ENCODE measurements around the gene NRF1.
A peak's percentile ranks its signal among the peaks of the same experiment; 100 is the strongest.
"Not testable (repeated sequence)": the region's sequence is repeated elsewhere in the genome, so short reads cannot be mapped to it uniquely, and the experiment has no call there.

The NRF1 gene

DNA sequence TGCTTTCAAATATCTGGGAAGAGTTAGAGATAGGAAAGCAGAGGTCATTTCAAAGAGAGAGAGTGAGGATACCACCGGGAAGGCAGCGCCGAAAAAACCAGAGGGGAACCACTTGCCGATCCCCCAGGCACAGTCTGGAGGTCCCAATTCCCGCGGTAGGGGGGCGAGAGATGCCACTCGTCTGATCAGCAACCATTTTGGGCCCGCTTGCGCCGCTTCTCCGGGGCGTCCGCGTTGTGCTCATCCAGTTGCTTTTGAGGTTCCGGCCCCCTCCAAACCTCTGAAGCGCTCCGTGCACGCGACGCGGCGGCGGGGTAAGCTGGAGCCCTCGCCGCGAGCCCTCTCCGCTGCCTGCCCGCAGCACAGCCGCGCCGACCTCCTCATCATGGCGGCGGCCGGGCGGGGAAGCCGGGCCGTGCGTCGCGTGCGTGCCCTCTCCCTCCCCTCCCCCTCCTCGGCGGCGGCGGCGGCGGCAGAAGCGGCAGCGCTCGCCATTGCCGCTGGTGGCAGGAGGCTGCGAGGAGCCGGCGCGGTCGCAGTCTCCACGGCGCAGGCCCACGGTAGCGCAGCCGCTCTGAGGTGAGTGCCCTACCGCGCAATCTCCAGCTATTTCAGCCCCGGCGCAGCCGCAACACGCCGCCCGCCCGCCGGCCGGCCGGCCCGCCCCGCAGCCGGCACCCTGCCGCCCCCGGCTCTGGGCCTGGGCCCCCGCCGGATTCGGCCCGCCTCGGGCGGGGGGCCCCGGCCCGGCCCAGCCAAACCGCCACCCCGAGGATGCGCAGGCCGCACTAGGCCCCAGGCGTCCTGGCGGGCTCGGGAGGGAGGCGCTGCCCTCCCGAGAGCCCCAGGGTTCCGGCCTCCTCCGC, at the start of gene NRF1:
Gene NRF1, plus strand, starts transcription at position 475 of the 866 bp plus-strand sequence. CDS start 45,632 bp downstream, outside the sequence.
- Histone ChIP-seq H3K27ac (ENCODE audit: low read depth, low read length) (peak within 1 kb of the TSS; percentile 97), H3K36me3 (ENCODE audit: control insufficient read depth, insufficient read depth, low read length) (no peaks in the 10 kb centered on the region), H3K9ac (ENCODE audit: low read length) (peak within 1 kb of the TSS; percentile 91), H3K4me1 (ENCODE audit: control insufficient read depth, insufficient read depth, low read length) (peaks cover 15% of the 10 kb centered on the region), H3K4me3 (ENCODE audit: low read length) (peak within 1 kb of the TSS; percentile 98), H3K27me3 (ENCODE audit: control insufficient read depth, insufficient read depth, low read length) (no peaks in the 10 kb centered on the region)

DNA sequence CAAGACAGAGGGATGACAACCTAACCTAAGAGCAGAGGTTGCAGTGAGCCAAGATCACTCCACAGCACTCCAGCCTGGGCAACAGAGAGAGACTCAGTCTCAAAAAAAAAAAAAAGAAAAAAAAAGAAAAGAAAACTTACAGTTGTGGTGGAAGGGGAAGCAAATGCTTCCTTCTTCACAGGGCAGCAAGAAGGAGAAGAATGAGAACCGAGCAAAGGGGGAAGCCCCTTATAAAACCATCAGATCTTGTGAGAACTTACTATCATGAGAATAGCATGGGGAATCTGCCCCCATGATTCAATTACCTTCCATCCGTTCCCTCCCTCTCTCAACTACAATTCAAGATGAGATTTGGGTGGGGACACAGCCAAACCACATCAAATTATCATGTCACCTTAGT, 45.2 kb upstream of the NRF1 start:
- H3K36me3 ChIP-seq (ENCODE audit: control insufficient read depth, insufficient read depth, low read length); H3K9ac ChIP-seq (ENCODE audit: low read length); H3K27me3 ChIP-seq (ENCODE audit: control insufficient read depth, insufficient read depth, low read length); H3K27ac ChIP-seq (ENCODE audit: low read depth, low read length); H3K4me1 ChIP-seq (ENCODE audit: control insufficient read depth, insufficient read depth, low read length); H3K4me3 ChIP-seq (ENCODE audit: low read length): not testable (repeated sequence)

DNA sequence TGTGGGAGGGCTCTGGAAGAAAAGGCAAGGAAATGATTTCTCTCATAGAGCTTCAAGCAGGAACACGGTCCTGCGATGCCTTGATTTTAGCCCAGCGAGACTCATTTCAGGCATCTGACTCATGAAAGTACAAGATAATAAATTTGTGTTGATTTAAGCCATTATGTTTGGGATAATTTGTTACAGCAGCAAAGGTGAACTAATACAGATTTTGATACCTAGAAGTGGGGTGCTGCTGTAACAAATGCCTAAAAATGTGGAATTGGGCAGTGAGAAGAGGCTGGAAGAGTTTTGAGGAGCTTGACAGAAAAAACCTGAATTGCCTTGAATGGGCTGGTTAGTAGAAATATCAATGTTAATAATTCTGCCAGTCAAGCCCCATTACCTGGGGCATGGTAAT, 44.1 kb upstream of the NRF1 start:
- no peaks in the 10 kb centered on the region for H3K27me3 ChIP-seq (ENCODE audit: control insufficient read depth, insufficient read depth, low read length)
- no peak overlapping the region for H3K4me3 ChIP-seq (ENCODE audit: low read length)
- no peak overlapping the region for H3K27ac ChIP-seq (ENCODE audit: low read depth, low read length)
- no peaks in the 10 kb centered on the region for H3K36me3 ChIP-seq (ENCODE audit: control insufficient read depth, insufficient read depth, low read length)
- H3K9ac ChIP-seq (ENCODE audit: low read length) = no peak overlapping the region
- H3K4me1 ChIP-seq (ENCODE audit: control insufficient read depth, insufficient read depth, low read length) = no peaks in the 10 kb centered on the region

DNA sequence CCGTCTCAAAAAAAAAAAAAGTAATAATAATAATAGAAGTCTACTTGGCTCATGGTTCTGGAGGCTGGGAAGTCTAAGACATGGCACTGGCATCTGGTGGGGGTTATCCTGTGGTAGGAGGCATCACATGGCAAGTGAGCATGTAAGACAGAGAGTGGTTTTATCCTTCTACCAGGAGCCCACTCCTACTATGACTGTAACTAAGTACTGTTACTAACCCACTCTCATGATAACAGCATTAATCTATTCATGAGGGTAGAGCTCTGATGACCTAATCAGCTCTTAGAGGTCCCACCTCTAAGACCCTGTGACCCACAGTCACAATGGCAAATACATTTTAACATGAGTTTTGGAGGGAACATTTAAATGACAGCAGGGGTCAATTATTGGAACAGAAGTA, 43.3 kb upstream of the NRF1 start:
- no peak overlapping the region for H3K9ac ChIP-seq (ENCODE audit: low read length)
- no peak overlapping the region for H3K27ac ChIP-seq (ENCODE audit: low read depth, low read length)
- H3K4me1 ChIP-seq (ENCODE audit: control insufficient read depth, insufficient read depth, low read length) = no peaks in the 10 kb centered on the region
- no peaks in the 10 kb centered on the region for H3K36me3 ChIP-seq (ENCODE audit: control insufficient read depth, insufficient read depth, low read length)
- H3K27me3 ChIP-seq (ENCODE audit: control insufficient read depth, insufficient read depth, low read length) = no peaks in the 10 kb centered on the region
- no peak overlapping the region for H3K4me3 ChIP-seq (ENCODE audit: low read length)

DNA sequence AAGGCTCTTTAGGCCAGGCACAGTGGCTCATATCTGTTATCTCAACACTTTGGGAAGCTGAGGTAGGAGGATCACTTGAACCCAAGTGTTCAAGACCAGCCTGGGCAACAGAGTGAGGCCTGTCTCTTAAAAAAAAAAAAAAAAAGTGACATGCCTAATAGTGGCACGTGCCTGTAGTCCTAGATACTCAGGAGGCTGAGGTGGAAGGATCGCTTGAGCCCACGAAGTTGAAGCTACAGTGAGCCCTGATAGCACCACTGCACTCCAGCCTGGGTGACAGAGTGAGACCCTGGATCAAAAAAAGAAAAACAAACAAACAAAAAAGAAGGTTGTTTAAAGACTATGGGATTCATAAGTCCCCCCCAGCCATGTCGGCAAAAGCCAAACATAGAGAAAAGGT, 42.2 kb upstream of the NRF1 start:
- H3K4me1 ChIP-seq (ENCODE audit: control insufficient read depth, insufficient read depth, low read length) = no peaks in the 10 kb centered on the region
- no peak overlapping the region for H3K27ac ChIP-seq (ENCODE audit: low read depth, low read length)
- no peak overlapping the region for H3K9ac ChIP-seq (ENCODE audit: low read length)
- no peaks in the 10 kb centered on the region for H3K36me3 ChIP-seq (ENCODE audit: control insufficient read depth, insufficient read depth, low read length)
- no peaks in the 10 kb centered on the region for H3K27me3 ChIP-seq (ENCODE audit: control insufficient read depth, insufficient read depth, low read length)
- H3K4me3 ChIP-seq (ENCODE audit: low read length) = no peak overlapping the region

DNA sequence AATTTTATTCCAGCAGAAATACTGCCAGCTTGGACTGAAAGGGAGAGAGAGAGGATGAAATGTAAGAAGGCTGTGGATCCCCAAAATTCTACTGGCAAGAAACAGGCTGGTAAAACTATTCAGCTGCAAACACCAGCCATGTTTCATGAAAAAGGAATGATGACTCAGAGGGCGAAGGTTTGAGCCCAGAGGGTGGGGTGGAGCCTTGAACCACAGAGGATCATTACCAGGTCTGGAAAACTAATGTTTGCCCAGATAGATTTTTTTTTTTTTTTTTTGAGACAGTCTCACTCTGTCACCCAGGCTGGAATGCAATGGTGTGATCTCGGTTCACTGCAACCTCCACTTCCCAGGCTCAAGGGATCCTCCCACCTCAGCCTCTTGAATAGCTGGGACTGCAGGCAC, 41.7 kb upstream of the NRF1 start:
- no peaks in the 10 kb centered on the region for H3K36me3 ChIP-seq (ENCODE audit: control insufficient read depth, insufficient read depth, low read length)
- no peaks in the 10 kb centered on the region for H3K27me3 ChIP-seq (ENCODE audit: control insufficient read depth, insufficient read depth, low read length)
- H3K4me3 ChIP-seq (ENCODE audit: low read length) = no peak overlapping the region
- H3K9ac ChIP-seq (ENCODE audit: low read length) = no peak overlapping the region
- no peaks in the 10 kb centered on the region for H3K4me1 ChIP-seq (ENCODE audit: control insufficient read depth, insufficient read depth, low read length)
- H3K27ac ChIP-seq (ENCODE audit: low read depth, low read length) = no peak overlapping the region

DNA sequence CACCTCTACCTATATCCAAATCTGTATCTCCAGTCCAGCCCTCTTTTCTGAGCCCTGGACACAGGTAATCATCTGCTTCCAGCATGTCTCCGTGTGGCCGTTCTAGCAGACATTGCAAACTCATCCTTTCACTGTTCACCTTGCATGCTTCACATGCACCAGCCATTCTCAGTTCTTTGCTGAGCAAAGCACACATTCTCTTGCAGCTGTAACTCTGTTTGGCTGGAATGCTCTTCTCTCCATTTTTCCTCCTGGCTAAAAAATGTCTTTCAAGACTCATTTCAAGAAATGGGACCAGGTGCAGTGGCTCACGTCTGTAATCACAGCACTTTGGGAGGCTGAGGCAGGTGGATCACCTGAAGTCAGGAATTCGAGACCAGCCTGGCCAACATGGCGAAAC, 40.3 kb upstream of the NRF1 start:
- Histone ChIP-seq H3K4me3 (ENCODE audit: low read length) (no peak overlapping the region), H3K9ac (ENCODE audit: low read length) (no peak overlapping the region), H3K36me3 (ENCODE audit: control insufficient read depth, insufficient read depth, low read length) (no peaks in the 10 kb centered on the region)

DNA sequence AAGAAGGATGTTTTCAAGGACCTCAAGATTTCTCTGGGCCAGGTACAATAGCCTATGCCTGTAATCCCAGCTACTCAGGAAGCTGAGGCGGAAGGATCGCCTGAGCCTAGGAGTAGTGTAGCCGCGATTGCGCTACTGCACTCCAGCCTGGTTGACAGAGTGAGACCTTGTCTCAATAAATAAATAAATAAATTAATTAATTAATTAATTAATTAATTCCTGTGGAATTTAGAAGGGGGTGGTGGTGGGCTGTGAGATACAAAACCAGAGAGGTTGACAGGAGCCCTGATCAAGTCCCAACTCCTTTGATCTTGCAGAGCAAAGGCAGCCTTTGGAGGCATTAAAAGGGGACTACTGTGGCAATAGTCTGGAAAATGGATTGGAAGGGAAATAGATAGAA, 39.3 kb upstream of the NRF1 start:
- Histone ChIP-seq H3K4me1 (ENCODE audit: control insufficient read depth, insufficient read depth, low read length) (no peaks in the 10 kb centered on the region), H3K4me3 (ENCODE audit: low read length) (no peak overlapping the region), H3K9ac (ENCODE audit: low read length) (no peak overlapping the region), H3K27me3 (ENCODE audit: control insufficient read depth, insufficient read depth, low read length) (no peaks in the 10 kb centered on the region), H3K36me3 (ENCODE audit: control insufficient read depth, insufficient read depth, low read length) (no peaks in the 10 kb centered on the region), H3K27ac (ENCODE audit: low read depth, low read length) (no peak overlapping the region)

More for the DNA sequence above, 40.3 kb upstream of the NRF1 start:
- no peak overlapping the region for H3K27ac ChIP-seq (ENCODE audit: low read depth, low read length)
- no peaks in the 10 kb centered on the region for H3K27me3 ChIP-seq (ENCODE audit: control insufficient read depth, insufficient read depth, low read length)
- no peaks in the 10 kb centered on the region for H3K4me1 ChIP-seq (ENCODE audit: control insufficient read depth, insufficient read depth, low read length)

DNA sequence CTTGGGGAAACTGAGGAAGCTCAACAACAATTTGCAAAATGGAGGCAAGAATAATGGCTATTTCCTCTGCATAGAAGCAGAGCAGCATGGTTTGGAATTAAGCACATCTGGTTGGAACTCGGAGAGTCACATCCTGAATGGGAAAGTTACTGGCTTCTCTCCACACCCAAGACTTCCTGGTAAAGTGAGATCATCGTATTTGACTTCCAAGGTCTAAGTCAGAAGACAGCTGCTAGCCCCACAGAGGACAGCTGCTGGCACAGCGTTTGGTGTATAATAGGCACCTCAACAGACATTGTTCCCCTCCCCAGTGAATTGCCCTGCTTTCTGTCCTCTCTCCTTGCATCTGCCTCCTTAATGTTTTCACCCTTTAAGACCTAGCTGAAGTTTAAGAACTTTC, 37.0 kb upstream of the NRF1 start:
- H3K36me3 ChIP-seq (ENCODE audit: control insufficient read depth, insufficient read depth, low read length) = no peaks in the 10 kb centered on the region

DNA sequence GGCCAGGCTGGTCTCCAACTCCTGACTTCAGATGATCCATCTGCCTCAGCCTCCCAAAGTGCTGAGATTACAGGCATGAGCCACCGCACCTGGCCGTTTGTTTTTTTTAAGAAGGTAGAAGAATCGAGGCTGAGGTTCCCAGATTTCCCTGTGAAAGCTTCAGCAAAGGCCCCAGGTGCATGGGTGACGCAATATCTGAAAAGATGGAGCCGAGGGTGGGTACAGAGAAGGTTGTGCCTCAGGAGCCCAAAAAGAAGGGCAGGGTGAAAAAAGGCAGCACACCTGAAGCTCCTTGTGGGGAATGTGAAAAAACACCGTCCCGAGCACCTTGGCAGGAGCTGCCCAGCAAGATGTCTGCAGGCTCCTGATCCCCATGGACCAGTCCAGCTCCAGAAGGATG, 35.8 kb upstream of the NRF1 start:
- Histone ChIP-seq H3K27ac (ENCODE audit: low read depth, low read length) (no peak overlapping the region), H3K36me3 (ENCODE audit: control insufficient read depth, insufficient read depth, low read length) (no peaks in the 10 kb centered on the region), H3K4me3 (ENCODE audit: low read length) (no peak overlapping the region)

More for the DNA sequence above, 37.0 kb upstream of the NRF1 start:
- no peak overlapping the region for H3K4me3 ChIP-seq (ENCODE audit: low read length)
- H3K27ac ChIP-seq (ENCODE audit: low read depth, low read length) = no peak overlapping the region
- no peaks in the 10 kb centered on the region for H3K27me3 ChIP-seq (ENCODE audit: control insufficient read depth, insufficient read depth, low read length)
- H3K9ac ChIP-seq (ENCODE audit: low read length) = no peak overlapping the region
- H3K4me1 ChIP-seq (ENCODE audit: control insufficient read depth, insufficient read depth, low read length) = no peaks in the 10 kb centered on the region

DNA sequence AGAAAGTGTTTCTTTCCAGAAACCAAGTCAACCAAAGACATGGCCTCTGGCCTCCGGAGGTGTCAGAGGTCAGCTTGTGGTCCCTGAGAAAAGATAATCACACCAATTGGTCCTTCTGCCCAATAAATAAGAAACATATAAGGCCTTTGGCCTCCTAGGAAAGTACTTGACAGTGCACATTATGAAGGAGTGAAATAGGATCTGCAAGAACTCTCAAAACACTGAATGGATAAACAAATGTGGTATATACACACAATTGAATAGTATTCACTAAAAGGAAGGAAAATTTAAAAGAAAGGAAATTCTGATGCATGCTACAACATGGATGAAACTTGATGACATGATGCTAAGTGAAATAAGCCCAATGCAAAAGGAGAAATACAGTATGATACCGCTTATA, 35.4 kb upstream of the NRF1 start:
- H3K4me3 ChIP-seq (ENCODE audit: low read length) = no peak overlapping the region
- H3K4me1 ChIP-seq (ENCODE audit: control insufficient read depth, insufficient read depth, low read length) = no peaks in the 10 kb centered on the region
- H3K27me3 ChIP-seq (ENCODE audit: control insufficient read depth, insufficient read depth, low read length) = no peaks in the 10 kb centered on the region
- H3K27ac ChIP-seq (ENCODE audit: low read depth, low read length) = no peak overlapping the region
- H3K36me3 ChIP-seq (ENCODE audit: control insufficient read depth, insufficient read depth, low read length) = no peaks in the 10 kb centered on the region
- no peak overlapping the region for H3K9ac ChIP-seq (ENCODE audit: low read length)

More for the DNA sequence above, 35.8 kb upstream of the NRF1 start:
- Histone ChIP-seq H3K27me3 (ENCODE audit: control insufficient read depth, insufficient read depth, low read length) (no peaks in the 10 kb centered on the region), H3K4me1 (ENCODE audit: control insufficient read depth, insufficient read depth, low read length) (no peaks in the 10 kb centered on the region), H3K9ac (ENCODE audit: low read length) (no peak overlapping the region)

DNA sequence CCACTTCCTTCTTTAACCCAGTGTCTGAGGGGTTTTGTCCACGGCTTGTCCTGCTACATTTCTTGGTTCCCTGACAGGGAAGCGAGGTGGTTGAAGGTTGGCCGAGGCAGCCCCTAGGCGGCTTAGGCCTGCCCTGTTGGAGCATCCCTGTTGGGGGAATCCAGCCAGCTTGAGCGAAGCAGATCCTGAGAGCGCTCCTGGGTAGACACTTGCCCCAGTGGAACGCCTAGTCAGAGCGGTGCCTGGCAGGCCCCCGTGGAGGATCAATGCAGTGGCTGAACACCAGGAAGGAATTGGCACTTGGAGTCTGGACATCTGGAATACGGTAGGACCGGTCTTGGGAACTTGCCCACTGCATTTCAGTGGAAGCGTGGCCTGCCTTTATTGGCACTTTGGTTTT, 32.7 kb upstream of the NRF1 start:
- H3K27ac ChIP-seq (ENCODE audit: low read depth, low read length) = no peak overlapping the region
- H3K27me3 ChIP-seq (ENCODE audit: control insufficient read depth, insufficient read depth, low read length) = no peaks in the 10 kb centered on the region
- no peak overlapping the region for H3K4me3 ChIP-seq (ENCODE audit: low read length)
- no peaks in the 10 kb centered on the region for H3K36me3 ChIP-seq (ENCODE audit: control insufficient read depth, insufficient read depth, low read length)
- no peaks in the 10 kb centered on the region for H3K4me1 ChIP-seq (ENCODE audit: control insufficient read depth, insufficient read depth, low read length)
- H3K9ac ChIP-seq (ENCODE audit: low read length) = no peak overlapping the region

DNA sequence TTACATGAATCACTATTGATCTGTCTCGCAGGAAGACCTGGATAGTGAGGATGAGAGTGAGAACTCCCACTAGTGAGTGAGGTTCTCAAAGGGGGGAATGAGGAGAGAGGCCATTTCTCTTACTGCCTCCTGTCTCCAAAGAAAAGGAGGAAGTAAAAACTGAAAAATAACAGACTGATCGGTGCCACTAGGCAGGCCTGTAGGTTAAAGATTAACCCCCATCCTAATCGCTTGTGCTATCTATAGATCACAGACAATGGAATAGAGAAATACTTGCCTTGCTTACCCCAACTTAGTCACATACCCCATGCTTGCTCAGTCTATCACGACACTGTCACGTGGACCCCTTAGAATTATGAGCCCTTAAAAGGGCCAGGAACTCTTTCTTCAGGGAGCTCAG, 25.3 kb upstream of the NRF1 start:
- not testable (repeated sequence) for H3K27me3 ChIP-seq (ENCODE audit: control insufficient read depth, insufficient read depth, low read length); H3K27ac ChIP-seq (ENCODE audit: low read depth, low read length); H3K36me3 ChIP-seq (ENCODE audit: control insufficient read depth, insufficient read depth, low read length); H3K4me3 ChIP-seq (ENCODE audit: low read length); H3K4me1 ChIP-seq (ENCODE audit: control insufficient read depth, insufficient read depth, low read length); H3K9ac ChIP-seq (ENCODE audit: low read length)
